ENCODE results near the gene HECA.

GRCh38 chr6:139198529-139199288, 63.8 kb downstream of the HECA start:
- TF ChIP-seq EZH2 (IDR thresholded peaks at IDR 0.05; ENCODE audit: insufficient read depth, poor library complexity, severe bottlenecking) (no peak), EZH2phosphoT487 (IDR thresholded peaks at IDR 0.05; ENCODE audit: insufficient read depth, low read depth) (no peak)
